ENCODE results near the gene NTSR1. TPM values are rescaled to one million over a fixed set of nuclear protein-coding genes. Genes with fewer than 3 reads are reported as not detected.
A peak's percentile ranks its signal among the peaks of the same experiment; 100 is the strongest.

NTSR1 gene
- total and polyA plus RNA-seq, 8 donors = 0.06 to 15.9 (median 0.28) TPM; not detected in 5

GRCh38 chr20:62760856-62761758 lies 52.5 kb downstream of the NTSR1 start:
- intact Hi-C loops (cut with DNase I; ENCODE audit: low total_unique reads) = no loop called here
- TF ChIP-seq EP300 (IDR thresholded peaks at IDR 0.05) (no peak), POLR2A (IDR thresholded peaks at IDR 0.05) (no peak)
- Histone ChIP-seq H3K4me3 (no peak overlapping the region), H3K27me3 (peaks cover 0 to 62% (median 7%) of the 10 kb centered on the region in 3 donors), H3K4me1 (peaks cover 7 to 15% (median 14%) of the 10 kb centered on the region in 4 donors), H3K36me3 (no peaks in the 10 kb centered on the region), H3K9me3 (no peaks in the 10 kb centered on the region), H3K27ac (no peak overlapping the region)
- DNase-seq = peak in 1 of 2 donors; percentile 53
- WGBS, 5 donors = 23 to 63% (median 38%) methylated on average over 14 to 26 of the region's 26 CpGs

- H3K27ac ChIP-seq = no peak overlapping the region
- 94 to 100% (median 97%) methylated on average over 2 to 6 of the region's 6 CpGs for WGBS, 5 donors
- H3K36me3 ChIP-seq = no peaks in the 10 kb centered on the region
- H3K27me3 ChIP-seq = peaks cover 0 to 68% (median 10%) of the 10 kb centered on the region in 3 donors
- no peak for DNase-seq
- peaks cover 7 to 18% (median 14%) of the 10 kb centered on the region in 4 donors for H3K4me1 ChIP-seq
- intact Hi-C loops (cut with DNase I; ENCODE audit: low total_unique reads) = no loop called here
- TF ChIP-seq EP300 (IDR thresholded peaks at IDR 0.05) = no peak
- no peak overlapping the region for H3K4me3 ChIP-seq
- no peaks in the 10 kb centered on the region for H3K9me3 ChIP-seq
Measured at GRCh38 chr20:62761759-62762131, 53.1 kb downstream of the NTSR1 start.

DNA sequence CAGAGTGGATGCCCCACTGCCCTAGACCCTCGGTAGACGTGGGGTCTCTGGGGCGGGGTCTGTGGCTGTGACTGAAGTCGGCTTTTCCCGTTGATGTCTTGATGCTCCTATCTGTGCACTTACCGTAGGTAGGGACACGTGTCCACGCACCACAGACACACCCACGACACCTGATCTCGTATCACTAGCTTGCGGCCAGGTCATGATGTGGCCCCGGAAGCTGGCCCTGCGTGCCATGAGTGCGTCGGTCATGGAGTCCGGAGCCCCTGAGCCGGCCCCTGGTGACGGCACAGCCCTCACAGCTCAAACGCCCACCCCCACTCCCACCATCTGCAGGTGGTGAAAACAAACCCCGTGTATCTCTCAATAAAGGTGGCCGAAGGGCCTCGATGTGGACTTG lies 53.7 kb downstream of the NTSR1 start:
- no peak overlapping the region for H3K27ac ChIP-seq
- intact Hi-C loops (cut with DNase I; ENCODE audit: low total_unique reads) = no loop called here
- H3K27me3 ChIP-seq = peaks cover 0 to 73% (median 12%) of the 10 kb centered on the region in 3 donors
- no peak for DNase-seq
- TF ChIP-seq POLR2AphosphoS5 (IDR thresholded peaks at IDR 0.05) (no peak), EP300 (IDR thresholded peaks at IDR 0.05) (no peak), CTCF (IDR thresholded peaks at IDR 0.05) (no peak), POLR2A (IDR thresholded peaks at IDR 0.05) (no peak)
- H3K36me3 ChIP-seq = no peaks in the 10 kb centered on the region
- no peaks in the 10 kb centered on the region for H3K9me3 ChIP-seq
- peaks cover 7 to 20% (median 14%) of the 10 kb centered on the region in 4 donors for H3K4me1 ChIP-seq
- 86 to 91% (median 87%) methylated on average over 22 of the region's 22 CpGs for WGBS, 5 donors
- H3K4me3 ChIP-seq = no peak overlapping the region

DNA sequence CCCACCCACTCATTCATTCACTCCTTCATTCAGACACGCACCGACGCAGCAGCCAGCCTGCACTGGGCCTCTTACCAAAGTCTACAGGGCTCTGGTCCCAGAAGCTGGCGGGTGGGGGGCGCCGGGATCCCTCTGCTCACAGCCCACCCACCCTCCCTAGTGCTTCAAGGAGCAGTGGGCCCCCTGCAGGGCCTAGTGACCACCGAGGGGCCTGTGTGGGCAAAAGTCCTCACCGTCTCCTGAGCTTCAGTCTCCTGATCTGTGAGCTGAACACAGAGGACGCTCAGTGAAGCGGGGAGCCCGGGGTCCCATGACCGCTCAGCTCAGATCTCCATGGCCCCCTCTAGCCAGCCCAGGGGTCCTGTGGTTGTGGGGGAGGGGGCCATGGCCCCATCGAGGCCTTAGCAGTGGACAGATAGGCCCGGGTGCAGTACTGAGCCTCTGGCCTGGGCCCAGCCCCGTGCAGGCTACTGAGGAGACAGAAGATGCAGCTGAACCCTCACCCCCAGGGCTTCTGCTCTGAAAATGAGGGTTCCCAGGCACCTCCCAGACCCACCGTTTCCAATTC lies 54.2 kb downstream of the NTSR1 start:
- Histone ChIP-seq H3K36me3 (no peaks in the 10 kb centered on the region), H3K27me3 (peaks cover 0 to 76% (median 12%) of the 10 kb centered on the region in 3 donors), H3K9me3 (no peaks in the 10 kb centered on the region), H3K4me3 (no peak overlapping the region), H3K27ac (no peak overlapping the region), H3K4me1 (peaks cover 7 to 21% (median 15%) of the 10 kb centered on the region in 4 donors)
- whole genome bisulfite sequencing, 5 donors = 83 to 91% (median 89%) methylated on average over 11 to 16 of the region's 16 CpGs
- DNase-seq = no peak
- no peak for TF ChIP-seq EP300 (IDR thresholded peaks at IDR 0.05)
- no peak for TF ChIP-seq POLR2A (IDR thresholded peaks at IDR 0.05)
- TF ChIP-seq POLR2AphosphoS5 (IDR thresholded peaks at IDR 0.05) = no peak
- no peak for TF ChIP-seq CTCF (IDR thresholded peaks at IDR 0.05)
- intact Hi-C loops (cut with DNase I; ENCODE audit: low total_unique reads) = no loop called here

DNA sequence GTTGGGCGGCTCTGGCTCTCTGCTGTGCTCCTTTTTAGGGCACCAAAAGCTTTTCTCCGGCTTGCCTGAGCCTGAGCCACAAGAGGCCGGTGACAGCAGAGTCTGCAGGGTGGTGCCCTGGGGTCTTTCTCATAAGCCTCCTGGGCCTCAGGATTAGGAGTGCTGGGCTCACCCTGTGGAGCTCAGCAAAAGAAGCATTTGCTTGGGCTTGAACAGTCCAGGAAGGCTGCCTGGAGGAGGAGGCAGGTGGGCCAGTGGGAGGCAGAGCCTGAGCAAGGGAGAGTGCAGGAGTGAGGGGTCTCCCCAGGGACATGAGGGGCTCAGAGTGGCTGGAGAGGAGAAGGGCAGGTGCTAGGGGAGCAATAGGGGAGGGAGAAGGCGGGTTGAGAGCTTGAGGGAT lies 54.8 kb downstream of the NTSR1 start:
- no peak for TF ChIP-seq POLR2A (IDR thresholded peaks at IDR 0.05)
- TF ChIP-seq CTCF (IDR thresholded peaks at IDR 0.05) = no peak
- TF ChIP-seq POLR2AphosphoS5 (IDR thresholded peaks at IDR 0.05) = no peak
- no peak for TF ChIP-seq EP300 (IDR thresholded peaks at IDR 0.05)
- intact Hi-C loops (cut with DNase I; ENCODE audit: low total_unique reads) = no loop called here
- Histone ChIP-seq H3K27me3 (peaks cover 0 to 74% (median 12%) of the 10 kb centered on the region in 3 donors), H3K4me1 (peaks cover 7 to 26% (median 21%) of the 10 kb centered on the region in 4 donors), H3K4me3 (no peak overlapping the region), H3K27ac (no peak overlapping the region), H3K9me3 (no peaks in the 10 kb centered on the region), H3K36me3 (no peaks in the 10 kb centered on the region)
- WGBS, 5 donors = 86 to 99% (median 95%) methylated on average over 4 of the region's 4 CpGs
- DNase-seq = no peak
